GM12892 (cell line): ENCODE data around the gene DDX3X.

Experiments used
- DNase-seq: peaks from one replicate; pipeline ENCODE4 v3.0.0; 2011; ENCODE audit not compliant: insufficient read length
- FAIRE-seq: peaks from 2 replicates; lab custom pipeline; 2011; peaks lifted over from hg19 to GRCh38; lab: Jason Lieb, UNC
- POLR2A ChIP-seq: IDR thresholded peaks from 2 replicates; pipeline ENCODE4 v1.6.1; 2011; ENCODE audit warnings: low read depth, low read length, control low read depth
- POLR2AphosphoS5 ChIP-seq: IDR thresholded peaks from 2 replicates; pipeline ENCODE4 v1.6.1; 2011; ENCODE audit warnings: low read depth, low read length, control low read depth
- TAF1 ChIP-seq: IDR thresholded peaks from 2 replicates; pipeline ENCODE4 v1.6.1; 2011; ENCODE audit warnings: low read depth, mild to moderate bottlenecking, control low read depth, low read length, borderline replicate concordance

DDX3X gene

GRCh38 chrX:41329101-41329500, 4.9 kb upstream of the DDX3X start:
- TF ChIP-seq POLR2AphosphoS5 (no peak), POLR2A (no peak), TAF1 (no peak)
- no peak for FAIRE-seq
- DNase-seq: no peak

DNA sequence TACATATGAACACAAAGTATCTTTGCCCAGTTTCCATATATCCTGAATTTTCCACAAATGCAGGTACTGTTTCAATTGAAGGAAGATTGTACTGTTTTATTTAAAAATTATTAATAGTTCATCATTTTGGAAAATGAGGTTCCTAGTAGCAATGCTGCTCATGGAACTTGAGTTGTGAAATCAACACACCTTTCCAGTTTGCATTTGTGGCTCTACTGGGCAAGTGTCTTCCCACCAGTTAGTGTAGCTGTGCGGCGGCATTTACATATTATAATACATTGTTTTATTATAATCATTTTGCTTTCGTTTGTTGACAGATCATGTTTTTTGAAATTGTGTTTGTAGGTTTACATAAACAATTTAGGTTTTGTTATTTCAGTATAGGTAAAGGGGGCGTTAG, 2.0 kb upstream of the DDX3X start:
- no peak for DNase-seq
- no peak for FAIRE-seq

GRCh38 chrX:41332408-41333002, 1.5 kb upstream of the DDX3X start:
- TF ChIP-seq POLR2AphosphoS5: 0 out of 2 replicates have a peak, but pooled peaks have one; percentile 17
- peak; percentile 39 for TF ChIP-seq POLR2A
- TF ChIP-seq TAF1: no peak
- DNase-seq: no peak

More for the DNA sequence above, 2.0 kb upstream of the DDX3X start:
- TF ChIP-seq POLR2A: no peak

GRCh38 chrX:41333003-41333743, 789 bp upstream of the DDX3X start:
- TF ChIP-seq TAF1 (peak; percentile 68; the same call in 1 of the 2 replicates), POLR2A (no peak), POLR2AphosphoS5 (0 out of 2 replicates have a peak, but pooled peaks have one; percentile 9)
- FAIRE-seq (no peak), DNase-seq (peak; percentile 86)

More at GRCh38 chrX:41332408-41333002, 1.5 kb upstream of the DDX3X start:
- FAIRE-seq: no peak

- DNase-seq (peak; percentile 81), FAIRE-seq (no peak)
- TF ChIP-seq POLR2AphosphoS5 (no peak), POLR2A (no peak), TAF1 (no peak; the same call in 1 of the 2 replicates)
Measured at GRCh38 chrX:41334363-41335197, 618 bp downstream of the DDX3X start.

DNA sequence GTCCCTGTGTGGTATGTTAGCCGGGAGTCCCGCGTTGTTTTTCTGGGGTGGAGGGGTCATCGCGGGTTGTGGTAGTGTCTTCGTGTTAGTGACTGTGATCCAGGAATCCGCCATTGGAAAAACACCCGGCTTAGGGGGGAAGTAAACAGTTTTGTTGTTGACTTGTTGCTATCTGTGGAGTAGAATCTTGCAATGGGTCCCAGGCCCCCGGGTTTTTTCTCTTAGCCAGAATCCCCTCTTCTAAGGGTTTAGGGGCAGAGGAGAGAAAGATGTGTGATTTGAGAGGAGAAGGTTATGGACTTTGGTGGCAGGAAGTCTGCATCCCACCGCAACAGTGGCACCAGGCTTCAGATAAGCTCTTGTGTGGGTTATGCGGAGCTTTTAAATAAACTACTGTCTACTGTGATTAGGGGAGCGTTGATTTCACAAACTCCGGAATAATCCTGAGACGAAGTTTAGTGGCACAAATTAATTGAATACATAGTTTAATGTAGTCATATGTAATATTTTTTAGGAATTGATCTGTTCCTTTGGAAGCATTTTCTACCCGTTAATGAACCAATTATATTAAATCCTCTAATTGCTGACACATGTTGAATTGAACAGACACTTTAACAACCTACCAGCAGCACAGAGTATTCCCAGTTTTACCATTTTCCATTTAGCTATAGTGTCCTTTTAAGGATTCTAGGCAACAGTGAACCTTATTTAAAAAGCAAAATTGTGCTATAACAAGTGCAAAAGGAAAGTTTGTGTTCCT, 1.4 kb downstream of the DDX3X start:
- TF ChIP-seq POLR2A (no peak), TAF1 (no peak), POLR2AphosphoS5 (no peak)
- no peak for DNase-seq
- FAIRE-seq: peak; percentile 14

DNA sequence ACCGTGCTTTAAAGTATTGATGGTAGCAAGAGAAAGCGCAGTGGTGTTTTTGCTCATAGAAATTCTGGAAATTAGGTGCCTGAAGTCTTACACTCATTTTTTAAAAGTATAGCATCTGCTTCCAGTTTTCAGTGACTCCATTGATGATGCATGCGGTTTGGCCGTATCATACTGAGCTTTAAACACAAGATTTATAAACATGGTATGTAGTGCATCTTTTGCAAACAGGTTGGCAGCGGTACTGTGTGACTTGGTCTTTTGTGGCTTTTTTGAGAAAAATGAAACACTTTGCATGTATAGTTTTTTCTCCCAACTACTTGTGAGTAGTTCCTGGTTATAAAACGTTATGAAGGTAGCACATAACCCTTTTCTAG, 2.0 kb downstream of the DDX3X start:
- TF ChIP-seq POLR2A (no peak), TAF1 (no peak), POLR2AphosphoS5 (no peak)
- DNase-seq: no peak
- FAIRE-seq: peak; percentile 33

GRCh38 chrX:41336447-41336846, 2.5 kb downstream of the DDX3X start:
- DNase-seq: no peak
- FAIRE-seq: no peak
- no peak for TF ChIP-seq POLR2A
- no peak for TF ChIP-seq POLR2AphosphoS5
- TF ChIP-seq TAF1: no peak

DNA sequence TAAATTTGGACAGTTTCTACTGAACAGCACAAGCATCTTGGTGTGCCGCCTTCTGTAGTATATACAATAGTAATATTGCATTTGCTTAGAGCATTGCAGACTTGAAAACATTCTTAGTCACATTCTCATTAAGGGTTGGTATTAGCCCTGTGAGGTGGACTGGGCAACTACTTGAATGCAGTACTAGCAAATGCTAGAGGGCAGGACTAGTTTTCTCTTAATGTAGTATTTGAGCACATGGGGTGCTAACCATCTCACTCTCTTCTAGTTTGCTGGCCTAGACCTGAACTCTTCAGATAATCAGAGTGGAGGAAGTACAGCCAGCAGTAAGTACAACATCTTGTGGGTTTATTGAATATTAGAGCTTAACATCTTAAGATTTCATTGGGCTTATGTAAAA, 3.2 kb downstream of the DDX3X start:
- TF ChIP-seq POLR2A (peak; percentile 18; the same call in 1 of the 2 replicates), TAF1 (no peak), POLR2AphosphoS5 (no peak)
- FAIRE-seq: no peak
- no peak for DNase-seq

- DNase-seq (no peak), FAIRE-seq (no peak)
- TF ChIP-seq TAF1 (no peak), POLR2AphosphoS5 (no peak), POLR2A (no peak)
Measured at GRCh38 chrX:41338436-41338835, 4.5 kb downstream of the DDX3X start.
